Skeletal muscle satellite cell (primary cell): ENCODE results near the gene ANKRD13A. TPM values are rescaled to one million over a fixed set of nuclear protein-coding genes. Genes with fewer than 3 reads are reported as not detected.

Source experiments
- small RNA-seq: library from RNA; depleted of rRNA; stranded (forward); fragments of <200 nt; gene quantifications from one replicate; pipeline ENCODE3, GENCODE V24; 2012

Gene ANKRD13A

Small RNA genes lying within 50 kb of the gene (small RNA-seq; reads per million reads assigned to genes)
- gene AC007546.2: not detected
